DND-41 (cell line): Measurements from ENCODE around the gene C6orf15.

Experiments
- EZH2 ChIP-seq: IDR thresholded peaks from 3 replicates; pipeline ENCODE4 v1.6.1; 2012; ENCODE audit warnings: borderline replicate concordance, low read depth, mild to moderate bottlenecking, moderate library complexity, low read length, inconsistent platforms; ENCODE audit not compliant: severe bottlenecking
- TF ChIP-seq, protein P1 (sequence below): IDR thresholded peaks from 2 replicates; pipeline ENCODE4 v1.5.1; 2012; ENCODE audit warnings: borderline replicate concordance, low read length, moderate library complexity, mild to moderate bottlenecking; ENCODE audit not compliant: poor library complexity, severe bottlenecking; ENCODE audit errors: extremely low read depth

DNA sequence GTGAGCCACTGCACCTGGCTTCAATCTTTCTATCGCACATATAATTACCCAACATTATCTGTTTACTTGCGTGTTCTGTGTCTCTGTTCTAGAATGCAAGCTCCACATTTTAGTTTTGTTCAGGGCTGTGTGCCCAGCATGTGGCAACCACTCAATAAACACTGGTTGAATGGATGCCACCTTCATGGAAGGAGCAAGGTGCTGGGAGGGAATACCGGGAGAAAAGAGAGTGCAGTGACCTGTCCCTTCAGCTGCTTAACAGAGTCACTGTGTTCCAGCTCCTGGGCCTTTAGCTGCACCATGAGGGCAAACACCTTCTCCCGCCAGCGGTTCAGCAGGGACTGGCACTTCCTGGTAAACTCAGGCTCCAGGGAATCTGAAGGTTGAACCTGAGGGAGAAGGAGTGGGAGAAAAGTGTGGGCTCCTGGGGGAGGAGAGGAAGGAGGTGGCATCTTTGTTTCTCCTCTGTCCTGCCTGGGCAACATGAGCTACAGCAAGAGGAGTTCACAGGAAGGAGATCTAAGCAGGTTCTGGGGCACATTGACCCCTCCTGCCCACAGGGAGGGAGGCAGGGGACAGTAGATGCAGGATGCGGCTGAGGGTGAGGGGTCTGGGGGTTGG lies 37.6 kb upstream of the C6orf15 start:
- TF ChIP-seq, protein P1, sequence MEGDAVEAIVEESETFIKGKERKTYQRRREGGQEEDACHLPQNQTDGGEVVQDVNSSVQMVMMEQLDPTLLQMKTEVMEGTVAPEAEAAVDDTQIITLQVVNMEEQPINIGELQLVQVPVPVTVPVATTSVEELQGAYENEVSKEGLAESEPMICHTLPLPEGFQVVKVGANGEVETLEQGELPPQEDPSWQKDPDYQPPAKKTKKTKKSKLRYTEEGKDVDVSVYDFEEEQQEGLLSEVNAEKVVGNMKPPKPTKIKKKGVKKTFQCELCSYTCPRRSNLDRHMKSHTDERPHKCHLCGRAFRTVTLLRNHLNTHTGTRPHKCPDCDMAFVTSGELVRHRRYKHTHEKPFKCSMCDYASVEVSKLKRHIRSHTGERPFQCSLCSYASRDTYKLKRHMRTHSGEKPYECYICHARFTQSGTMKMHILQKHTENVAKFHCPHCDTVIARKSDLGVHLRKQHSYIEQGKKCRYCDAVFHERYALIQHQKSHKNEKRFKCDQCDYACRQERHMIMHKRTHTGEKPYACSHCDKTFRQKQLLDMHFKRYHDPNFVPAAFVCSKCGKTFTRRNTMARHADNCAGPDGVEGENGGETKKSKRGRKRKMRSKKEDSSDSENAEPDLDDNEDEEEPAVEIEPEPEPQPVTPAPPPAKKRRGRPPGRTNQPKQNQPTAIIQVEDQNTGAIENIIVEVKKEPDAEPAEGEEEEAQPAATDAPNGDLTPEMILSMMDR, result no peak
- TF ChIP-seq EZH2, result no peak
